ENCODE measurements around the gene ATP5F1C.

GRCh38 chr10:7833210-7833609, 45.2 kb downstream of the ATP5F1C start:
- no peak for TF ChIP-seq CTCF (IDR thresholded peaks at IDR 0.05)
- TF ChIP-seq ZFX (IDR thresholded peaks at IDR 0.05; ENCODE audit: borderline replicate concordance): no peak
